G401 (cell line): ENCODE measurements around the gene S1PR1. TPM values are rescaled to one million over a fixed set of nuclear protein-coding genes. Genes with fewer than 3 reads are reported as not detected.

ENCODE experiments used
- DNase-seq: peaks from one replicate; pipeline ENCODE4 v3.0.0-alpha.2; 2015; ENCODE audit warnings: low spot score
- in situ Hi-C: cut with HindIII; loops from 2 replicates; pipeline ENCODE4 v1.10.0; 2016; ENCODE audit warnings: low sequenced_read_pairs, mixed read lengths
- total RNA-seq: library from RNA; depleted of rRNA; stranded (reverse); fragments of >200 nt; shearing (Covaris generic); gene quantifications from 2 replicates; pipeline ENCODE4 v1.2.3, GENCODE V29; 2014

S1PR1 gene
- total RNA-seq, 1 experiment from 2014 or later, result not detected

GRCh38 chr1:101241485-101242225, 4.8 kb downstream of the S1PR1 start:
- in situ Hi-C loops, result no loop called here
- DNase-seq, result no peak

GRCh38 chr1:101242324-101243050, 5.7 kb downstream of the S1PR1 start:
- in situ Hi-C loops, result no loop called here
- DNase-seq, result no peak

- DNase-seq, result no peak
- in situ Hi-C loops, result no loop called here
These were observed 6.9 kb downstream of the S1PR1 start for GRCh38 chr1:101243751-101244150.

- in situ Hi-C loops, result no loop called here
- DNase-seq, result no peak
These were observed 8.0 kb downstream of the S1PR1 start for GRCh38 chr1:101244842-101245241.

- in situ Hi-C loops, result no loop called here
- DNase-seq, result no peak
These were observed 8.6 kb downstream of the S1PR1 start for GRCh38 chr1:101245246-101245927.

GRCh38 chr1:101247404-101248287, 10.8 kb downstream of the S1PR1 start:
- in situ Hi-C loops, result no loop called here
- DNase-seq, result no peak

GRCh38 chr1:101250222-101250621, 13.4 kb downstream of the S1PR1 start:
- in situ Hi-C loops, result no loop called here
- DNase-seq, result no peak

GRCh38 chr1:101250656-101251272, 13.9 kb downstream of the S1PR1 start:
- in situ Hi-C loops, result no loop called here

GRCh38 chr1:101251504-101251903, 14.7 kb downstream of the S1PR1 start:
- in situ Hi-C loops, result no loop called here

More at GRCh38 chr1:101250656-101251272, 13.9 kb downstream of the S1PR1 start:
- no peak for DNase-seq

GRCh38 chr1:101253976-101254674, 17.3 kb downstream of the S1PR1 start:
- no peak for DNase-seq

More at GRCh38 chr1:101251504-101251903, 14.7 kb downstream of the S1PR1 start:
- no peak for DNase-seq

GRCh38 chr1:101257500-101258325, 20.9 kb downstream of the S1PR1 start:
- DNase-seq, result peak; percentile 91

More at GRCh38 chr1:101253976-101254674, 17.3 kb downstream of the S1PR1 start:
- in situ Hi-C loops, result no loop called here

GRCh38 chr1:101259744-101260148, 22.9 kb downstream of the S1PR1 start:
- in situ Hi-C loops, result no loop called here
- DNase-seq, result no peak

More at GRCh38 chr1:101257500-101258325, 20.9 kb downstream of the S1PR1 start:
- in situ Hi-C loops, result no loop called here

GRCh38 chr1:101260556-101261350, 23.9 kb downstream of the S1PR1 start:
- no peak for DNase-seq
- in situ Hi-C loops, result no loop called here

GRCh38 chr1:101261623-101262022, 24.8 kb downstream of the S1PR1 start:
- DNase-seq, result no peak
- in situ Hi-C loops, result no loop called here

- in situ Hi-C loops, result no loop called here
- DNase-seq, result no peak
These were observed 25.2 kb downstream of the S1PR1 start for GRCh38 chr1:101262060-101262459.

GRCh38 chr1:101262630-101263348, 26.0 kb downstream of the S1PR1 start:
- in situ Hi-C loops, result no loop called here

More at GRCh38 chr1:101262630-101263348, 26.0 kb downstream of the S1PR1 start:
- DNase-seq, result peak; percentile 19
